ENCODE measurements around the gene PRR12.

DNA sequence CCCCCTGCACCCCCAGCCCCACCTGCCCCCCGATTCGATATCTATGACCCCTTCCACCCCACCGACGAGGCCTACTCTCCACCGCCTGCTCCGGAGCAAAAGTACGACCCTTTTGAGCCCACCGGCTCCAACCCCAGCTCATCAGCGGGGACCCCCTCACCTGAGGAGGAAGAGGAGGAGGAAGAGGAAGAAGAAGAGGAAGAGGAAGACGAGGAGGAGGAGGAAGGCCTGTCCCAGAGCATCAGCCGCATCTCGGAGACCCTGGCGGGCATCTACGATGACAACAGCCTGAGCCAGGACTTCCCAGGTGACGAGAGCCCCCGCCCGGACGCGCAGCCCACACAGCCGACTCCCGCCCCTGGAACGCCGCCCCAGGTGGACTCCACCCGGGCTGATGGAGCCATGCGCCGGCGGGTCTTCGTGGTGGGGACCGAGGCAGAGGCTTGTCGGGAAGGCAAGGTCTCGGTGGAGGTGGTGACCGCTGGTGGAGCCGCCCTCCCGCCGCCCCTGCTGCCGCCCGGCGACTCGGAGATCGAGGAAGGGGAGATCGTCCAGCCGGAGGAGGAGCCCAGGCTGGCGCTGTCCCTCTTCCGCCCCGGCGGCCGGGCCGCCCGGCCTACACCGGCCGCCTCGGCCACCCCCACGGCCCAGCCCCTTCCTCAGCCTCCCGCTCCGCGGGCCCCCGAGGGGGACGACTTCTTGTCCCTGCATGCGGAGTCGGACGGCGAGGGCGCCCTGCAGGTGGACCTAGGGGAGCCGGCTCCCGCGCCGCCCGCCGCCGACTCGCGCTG, 60.2 kb downstream of the PRR12 start:
- TF ChIP-seq POLR2A (IDR thresholded peaks at IDR 0.05; ENCODE audit: low read depth, low read length) (no peak), POLR2AphosphoS5 (IDR thresholded peaks at IDR 0.05; ENCODE audit: low read depth, low read length) (no peak), POU2F2 (IDR thresholded peaks at IDR 0.05; ENCODE audit: low read depth, low read length) (no peak)

Measured in GM12891 (cell line).